IMR-90 (cell line): ENCODE results near the gene CALML3. TPM values are rescaled to one million over a fixed set of nuclear protein-coding genes. Genes with fewer than 3 reads are reported as not detected.

ENCODE experiments used
- ATAC-seq: fragments of 200-7000 bp; cut with Tn5 transposase; 2 replicates; pipeline ENCODE4 v1.9.1; 2020; ENCODE audit warnings: low read depth, mild to moderate bottlenecking, moderate library complexity
- BruUV-seq: library from RNA; stranded (reverse); fragments of 400-500 nt; replicated peaks from 2 replicates; lab custom pipeline; 2021; lab: Mats Ljungman, UMichigan
- CTCF ChIA-PET: fragments of 300-600 bp; formaldehyde crosslinking; extraction: SDS; loops from one replicate; lab custom pipeline; 2021; ENCODE audit warnings: antibody characterized with exemption; lab: Yijun Ruan, JAX
- POLR2A ChIA-PET: fragments of 300-600 bp; sonication (Branson Sonifier 250); formaldehyde crosslinking; loops from one replicate; lab custom pipeline; 2022; ENCODE audit warnings: antibody characterized with exemption; ENCODE audit not compliant: unreplicated experiment; lab: Charles Lee
- DNase-seq: peaks from one replicate; pipeline ENCODE4 v3.0.0; 2013
- H2AFZ ChIP-seq: replicated peaks from 2 replicates; pipeline ENCODE3; 2013; ENCODE audit warnings: low read length, mild to moderate bottlenecking; ENCODE audit not compliant: poor library complexity
- H2AK5ac ChIP-seq: 2 replicates; pipeline ENCODE4 v1.6.1; 2013; ENCODE audit warnings: low read depth, low read length, inconsistent platforms
- H2AK9ac ChIP-seq: replicated peaks from 2 replicates; pipeline ENCODE3; 2013; ENCODE audit warnings: mild to moderate bottlenecking, low read depth, low read length, moderate library complexity; ENCODE audit not compliant: poor library complexity
- H2BK120ac ChIP-seq: 2 replicates; pipeline ENCODE4 v1.6.1; 2013; ENCODE audit warnings: low read depth, low read length, inconsistent platforms
- H2BK15ac ChIP-seq: 3 replicates; pipeline ENCODE4 v1.6.1; 2013; ENCODE audit warnings: low read depth, low read length, inconsistent platforms
- H2BK20ac ChIP-seq: 2 replicates; pipeline ENCODE4 v1.6.1; 2013; ENCODE audit warnings: low read depth, mild to moderate bottlenecking, inconsistent platforms, low read length, moderate library complexity
- H2BK5ac ChIP-seq: 2 replicates; pipeline ENCODE4 v1.6.1; 2013; ENCODE audit warnings: mild to moderate bottlenecking, low read depth, low read length, inconsistent platforms; ENCODE audit not compliant: poor library complexity, severe bottlenecking
- H3K14ac ChIP-seq: replicated peaks from 2 replicates; pipeline ENCODE4 v1.6.1; 2013; ENCODE audit warnings: low read depth, low read length, inconsistent platforms
- H3K18ac ChIP-seq: 2 replicates; pipeline ENCODE4 v1.6.1; 2013; ENCODE audit warnings: low read depth, low read length, control low read depth
- H3K23ac ChIP-seq: 2 replicates; pipeline ENCODE4 v1.6.1; 2013; ENCODE audit warnings: low read depth, low read length, inconsistent platforms
- H3K27ac ChIP-seq: 2 replicates; pipeline ENCODE4 v1.5.1; 2013; ENCODE audit warnings: mild to moderate bottlenecking, control low read depth, low read length; ENCODE audit not compliant: insufficient read depth
- H3K27me3 ChIP-seq: 2 replicates; pipeline ENCODE4 v1.6.1; 2013; ENCODE audit warnings: low read length; ENCODE audit not compliant: control insufficient read depth, insufficient read depth
- H3K36me3 ChIP-seq: 2 replicates; pipeline ENCODE4 v1.6.1; 2013; ENCODE audit warnings: low read length, mixed read lengths; ENCODE audit not compliant: control insufficient read depth, insufficient read depth
- H3K4ac ChIP-seq: 2 replicates; pipeline ENCODE4 v1.6.1; 2013; ENCODE audit warnings: low read depth, low read length, inconsistent platforms
- H3K4me1 ChIP-seq: 2 replicates; pipeline ENCODE4 v1.6.1; 2013; ENCODE audit warnings: low read length, mixed read lengths; ENCODE audit not compliant: control insufficient read depth, insufficient read depth
- H3K4me2 ChIP-seq: 2 replicates; pipeline ENCODE4 v1.6.1; 2013; ENCODE audit warnings: low read depth, mild to moderate bottlenecking, control low read depth, low read length, moderate library complexity
- H3K4me3 ChIP-seq: 2 replicates; pipeline ENCODE4 v1.5.1; 2013; ENCODE audit warnings: low read depth, mild to moderate bottlenecking, control low read depth, low read length, moderate library complexity; ENCODE audit not compliant: insufficient read depth
- H3K56ac ChIP-seq: 2 replicates; pipeline ENCODE4 v1.6.1; 2013; ENCODE audit warnings: low read length, inconsistent platforms; ENCODE audit not compliant: insufficient read depth; ENCODE audit errors: extremely low read depth
- H3K79me1 ChIP-seq, 2 experiments: 2 replicates each; pipeline ENCODE4 v1.6.1; 2013; ENCODE audit warnings: low read length in 2 of 2, inconsistent platforms in 1 of 2, low read depth in 1 of 2
- H3K9ac ChIP-seq: 2 replicates; pipeline ENCODE4 v1.6.1; 2013; ENCODE audit warnings: low read depth, low read length, control low read depth
- H3K9me1 ChIP-seq: 2 replicates; pipeline ENCODE4 v1.6.1; 2013; ENCODE audit warnings: low read length, inconsistent platforms; ENCODE audit not compliant: insufficient read depth
- H3K9me3 ChIP-seq: 2 replicates; pipeline ENCODE4 v1.6.1; 2013; ENCODE audit warnings: low read length; ENCODE audit not compliant: control insufficient read depth, insufficient read depth
- H4K20me1 ChIP-seq: 2 replicates; pipeline ENCODE4 v1.6.1; 2013; ENCODE audit warnings: low read length, inconsistent platforms; ENCODE audit not compliant: insufficient read depth
- H4K5ac ChIP-seq: 2 replicates; pipeline ENCODE4 v1.6.1; 2013; ENCODE audit warnings: mild to moderate bottlenecking, low read depth, low read length, control low read depth
- H4K8ac ChIP-seq, 2 experiments: 2 replicates each; pipeline ENCODE4 v1.6.1; 2013; ENCODE audit warnings: low read depth in 2 of 2, low read length in 2 of 2, control low read depth in 1 of 2, inconsistent platforms in 1 of 2
- H4K91ac ChIP-seq: 2 replicates; pipeline ENCODE4 v1.6.1; 2013; ENCODE audit warnings: low read depth, low read length, inconsistent platforms; ENCODE audit not compliant: insufficient read depth
- CEBPB ChIP-seq: IDR thresholded peaks from 2 replicates; pipeline ENCODE4 v1.6.1; 2012; ENCODE audit warnings: low read depth, low read length, improper control_type of control experiment
- CHD1 ChIP-seq: IDR thresholded peaks from 2 replicates; pipeline ENCODE4 v1.6.1; 2012; ENCODE audit warnings: low read depth, low read length, improper control_type of control experiment
- ELK1 ChIP-seq: fragments of 150-350 bp; IDR thresholded peaks from 2 replicates; pipeline ENCODE4 v1.6.1; 2016; ENCODE audit warnings: low read depth, mild to moderate bottlenecking, low read length, moderate library complexity, borderline replicate concordance
- POLR2A ChIP-seq: IDR thresholded peaks from 2 replicates; pipeline ENCODE4 v1.6.1; 2012; ENCODE audit warnings: mild to moderate bottlenecking, low read depth, low read length
- RAD21 ChIP-seq: IDR thresholded peaks from 2 replicates; pipeline ENCODE4 v1.6.1; 2012; ENCODE audit warnings: low read length, improper control_type of control experiment
- WGBS, 2 experiments: methylation state at CpG; one replicate each; pipeline versions ENCODE4 v1.1.5 to v1.1.7; 2013; ENCODE audit warnings: missing lambda C conversion rate in 2 of 2; ENCODE audit not compliant: insufficient read length in 1 of 2; ENCODE audit errors: extremely low coverage in 2 of 2; 5-methylcytosine and 5-hydroxymethylcytosine counted together
- dilution Hi-C: fragments of 300-500 bp; cut with HindIII; formaldehyde crosslinking; loops from one replicate; pipeline ENCODE4 v1.14.3; 2018; ENCODE audit warnings: low sequenced_read_pairs; ENCODE audit not compliant: unreplicated experiment
- in situ Hi-C: fragments of 300-500 bp; cut with MboI; formaldehyde crosslinking; loops from 3 replicates; pipeline ENCODE4 v1.14.3; 2019; ENCODE audit warnings: low sequenced_read_pairs, inconsistent platforms, mixed read lengths
- intact Hi-C: fragments of 100-400 bp; cut with micrococcal nuclease; formaldehyde crosslinking; loops from 2 replicates; pipeline ENCODE4 v1.10.0; 2022
- polyA plus RNA-seq, 3 experiments: library from polyadenylated mRNA; depleted of rRNA; stranded (reverse); fragments of >200 nt; gene quantifications; 2 replicates each; pipeline ENCODE4 v1.2.3, GENCODE V29; 2012; ENCODE audit warnings: low replicate concordance in 1 of 3
- total RNA-seq: library from RNA; depleted of rRNA; stranded (reverse); fragments of >200 nt; gene quantifications from 2 replicates; pipeline ENCODE4 v1.2.3, GENCODE V29; 2012
- TF ChIP-seq, protein P1 (sequence below): fragments of 150-350 bp; IDR thresholded peaks from 2 replicates; pipeline ENCODE4 v1.6.1; 2017; ENCODE audit warnings: mild to moderate bottlenecking, antibody characterized with exemption, low read length, low read depth

Gene CALML3
- total and polyA plus RNA-seq, 2 of the 4 experiments (the other 2 are of a cell fraction), result not detected

GRCh38 chr10:5573968-5574641, 49.3 kb downstream of the CALML3 start (continued):
- TF ChIP-seq, protein P1, sequence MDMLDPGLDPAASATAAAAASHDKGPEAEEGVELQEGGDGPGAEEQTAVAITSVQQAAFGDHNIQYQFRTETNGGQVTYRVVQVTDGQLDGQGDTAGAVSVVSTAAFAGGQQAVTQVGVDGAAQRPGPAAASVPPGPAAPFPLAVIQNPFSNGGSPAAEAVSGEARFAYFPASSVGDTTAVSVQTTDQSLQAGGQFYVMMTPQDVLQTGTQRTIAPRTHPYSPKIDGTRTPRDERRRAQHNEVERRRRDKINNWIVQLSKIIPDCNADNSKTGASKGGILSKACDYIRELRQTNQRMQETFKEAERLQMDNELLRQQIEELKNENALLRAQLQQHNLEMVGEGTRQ, result no peak
- TF ChIP-seq CEBPB, result no peak
- no peak for TF ChIP-seq POLR2A
- no peak for TF ChIP-seq RAD21
- TF ChIP-seq CHD1, result no peak

DNA sequence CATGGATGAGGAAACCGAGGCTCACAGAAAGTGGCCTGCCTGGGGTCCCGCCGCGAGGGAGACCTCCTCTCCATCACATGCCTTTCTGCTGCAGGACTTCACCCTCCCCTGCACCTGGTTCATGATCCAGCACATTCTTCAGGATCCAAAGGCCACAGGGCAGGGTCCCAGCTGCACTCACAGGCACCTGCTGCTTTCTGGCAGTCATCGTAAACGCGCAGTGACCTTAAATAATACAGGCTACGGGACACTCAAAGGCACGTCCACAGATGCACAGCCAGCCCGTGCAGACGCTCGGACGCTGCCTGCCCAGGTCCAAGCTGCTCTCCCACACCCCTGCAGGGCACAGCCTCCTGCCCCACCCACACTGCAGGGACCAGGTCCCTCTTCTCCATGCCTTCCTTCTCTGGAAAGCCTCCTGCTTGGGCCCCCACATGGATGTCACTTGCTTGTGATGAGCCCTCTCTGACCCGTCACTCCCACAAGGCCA, 49.9 kb downstream of the CALML3 start:
- Histone ChIP-seq H3K18ac (peak overlapping the region; percentile 10), H2BK120ac (peak overlapping the region; percentile 94), H4K20me1 (no peaks in the 10 kb centered on the region), H2BK15ac (peak overlapping the region; percentile 69; the same call in 2 of the 3 replicates), H2AK5ac (peak overlapping the region; percentile 90), H2BK5ac (peak overlapping the region; percentile 29), H3K79me1 (no peaks in the 10 kb centered on the region), H4K8ac (peak overlapping the region; percentile 54 to 87; a peak in 3 of 4 replicates), H2AFZ (peak overlapping the region; percentile 90), H3K9me1 (peaks cover 11% of the 10 kb centered on the region), H3K4me3 (no peak overlapping the region), H3K27me3 (no peaks in the 10 kb centered on the region), H2AK9ac (peak overlapping the region; percentile 94), H3K4me2 (no peak overlapping the region), H3K23ac (peak overlapping the region; percentile 72; the same call in 1 of the 2 replicates), H2BK20ac (peak overlapping the region; percentile 54), H3K36me3 (no peaks in the 10 kb centered on the region), H3K27ac (0 out of 2 replicates have a peak overlapping the region, but pooled peaks have one; percentile 3), H4K5ac (peak overlapping the region; percentile 32), H3K4me1 (peaks cover 18% of the 10 kb centered on the region), H3K14ac (peak overlapping the region; percentile 92), H4K91ac (peak overlapping the region; percentile 90), H3K56ac (no peak overlapping the region), H3K9me3 (no peaks in the 10 kb centered on the region), H3K9ac (no peak overlapping the region), H3K4ac (peak overlapping the region; percentile 93)
- ATAC-seq (no peak), DNase-seq (no peak)
- BruUV-seq, result no TSS peak
- CTCF ChIA-PET, result no interaction called here
- in situ Hi-C loops, result no loop called here
- 78% methylated on average over 11 of the region's 14 CpGs; no CpG with 5 or more reads in 1 of the 2 experiments for WGBS, 2 experiments
- POLR2A ChIA-PET, result no interaction called here
- no peak for TF ChIP-seq ELK1
- intact Hi-C loops, result no loop called here
- dilution Hi-C loops, result no loop called here
